H9 (cell line): ENCODE data around the gene HSPH1. TPM values are rescaled to one million over a fixed set of nuclear protein-coding genes. Genes with fewer than 3 reads are reported as not detected.

Experiments
- DNase-seq: peaks from one replicate; pipeline ENCODE4 v3.0.0-alpha.2; 2017
- H2AFZ ChIP-seq: one replicate; pipeline ENCODE4 v1.6.1; 2013; ENCODE audit warnings: mild to moderate bottlenecking, low read length, control low read depth, moderate library complexity
- H2AK5ac ChIP-seq: 2 replicates; pipeline ENCODE4 v1.6.1; 2013; ENCODE audit warnings: low read length, control low read depth, mixed read lengths; ENCODE audit not compliant: insufficient read length
- H2BK120ac ChIP-seq: one replicate; pipeline ENCODE4 v1.6.1; 2013; ENCODE audit warnings: low read depth, mild to moderate bottlenecking, low read length, control low read depth, inconsistent platforms; ENCODE audit not compliant: poor library complexity, severe bottlenecking
- H2BK12ac ChIP-seq: 2 replicates; pipeline ENCODE4 v1.6.1; 2013; ENCODE audit warnings: low read length, control low read depth, mixed read lengths, low read depth; ENCODE audit not compliant: insufficient read length
- H2BK15ac ChIP-seq: 2 replicates; pipeline ENCODE4 v1.6.1; 2013; ENCODE audit warnings: low read depth, low read length, control low read depth
- H2BK20ac ChIP-seq: one replicate; pipeline ENCODE4 v1.6.1; 2013; ENCODE audit warnings: low read depth, mild to moderate bottlenecking, low read length, control low read depth, inconsistent platforms; ENCODE audit not compliant: poor library complexity, severe bottlenecking
- H2BK5ac ChIP-seq: 2 replicates; pipeline ENCODE4 v1.6.1; 2013; ENCODE audit warnings: low read length, control low read depth, mixed read lengths; ENCODE audit not compliant: insufficient read length
- H3K14ac ChIP-seq: 2 replicates; pipeline ENCODE4 v1.6.1; 2013; ENCODE audit warnings: low read length, control low read depth; ENCODE audit not compliant: insufficient read depth
- H3K18ac ChIP-seq: 2 replicates; pipeline ENCODE4 v1.6.1; 2013; ENCODE audit warnings: low read depth, mild to moderate bottlenecking, mixed read lengths, low read length, control low read depth; ENCODE audit not compliant: insufficient read length
- H3K23ac ChIP-seq: 2 replicates; pipeline ENCODE4 v1.6.1; 2013; ENCODE audit warnings: low read length, control low read depth, mixed read lengths, low read depth; ENCODE audit not compliant: insufficient read length
- H3K23me2 ChIP-seq: 2 replicates; pipeline ENCODE4 v1.6.1; 2013; ENCODE audit warnings: low read depth, mild to moderate bottlenecking, mixed read lengths, low read length, control low read depth; ENCODE audit not compliant: insufficient read length, poor library complexity, severe bottlenecking
- H3K27ac ChIP-seq: 2 replicates; pipeline ENCODE4 v1.5.1; 2013; ENCODE audit warnings: low read length, control low read depth, mixed read lengths, low read depth; ENCODE audit not compliant: insufficient read length
- H3K27me3 ChIP-seq: 2 replicates; pipeline ENCODE4 v1.6.1; 2013; ENCODE audit warnings: low read length, control low read depth, inconsistent platforms; ENCODE audit not compliant: insufficient read depth
- H3K4ac ChIP-seq: 2 replicates; pipeline ENCODE4 v1.6.1; 2013; ENCODE audit warnings: low read depth, mild to moderate bottlenecking, control low read depth, inconsistent platforms, low read length, moderate library complexity
- H3K4me1 ChIP-seq: 2 replicates; pipeline ENCODE4 v1.6.1; 2013; ENCODE audit warnings: low read length, control low read depth, inconsistent platforms; ENCODE audit not compliant: insufficient read depth
- H3K4me2 ChIP-seq: 2 replicates; pipeline ENCODE4 v1.6.1; 2013; ENCODE audit warnings: low read length, control low read depth, mixed read lengths; ENCODE audit not compliant: insufficient read length, insufficient read depth
- H3K56ac ChIP-seq: 2 replicates; pipeline ENCODE4 v1.6.1; 2013; ENCODE audit warnings: low read depth, mild to moderate bottlenecking, mixed read lengths, low read length, control low read depth; ENCODE audit not compliant: insufficient read length
- H3K79me1 ChIP-seq: 2 replicates; pipeline ENCODE4 v1.6.1; 2013; ENCODE audit warnings: low read depth, mild to moderate bottlenecking, moderate library complexity, low read length, control low read depth, inconsistent platforms; ENCODE audit not compliant: insufficient read depth, poor library complexity, severe bottlenecking
- H3K79me2 ChIP-seq: 2 replicates; pipeline ENCODE4 v1.6.1; 2013; ENCODE audit warnings: low read length, control low read depth, inconsistent platforms; ENCODE audit not compliant: insufficient read depth
- H3K9ac ChIP-seq: 2 replicates; pipeline ENCODE4 v1.6.1; 2013; ENCODE audit warnings: low read length, control low read depth, mixed read lengths; ENCODE audit not compliant: insufficient read length; ENCODE audit errors: extremely low read depth
- H3K9me3 ChIP-seq: one replicate; pipeline ENCODE4 v1.6.1; 2013; ENCODE audit warnings: low read depth, low read length, inconsistent platforms; ENCODE audit not compliant: control insufficient read depth
- H3T11ph ChIP-seq: one replicate; pipeline ENCODE4 v1.6.1; 2013; ENCODE audit warnings: mild to moderate bottlenecking, low read length, control low read depth, inconsistent platforms
- H4K20me1 ChIP-seq: one replicate; pipeline ENCODE4 v1.6.1; 2013; ENCODE audit not compliant: control insufficient read depth, insufficient read length, insufficient read depth
- H4K5ac ChIP-seq: 2 replicates; pipeline ENCODE4 v1.6.1; 2013; ENCODE audit warnings: low read depth, mild to moderate bottlenecking, mixed read lengths, low read length, control low read depth; ENCODE audit not compliant: insufficient read length
- H4K8ac ChIP-seq: replicated peaks from 2 replicates; pipeline ENCODE4 v1.6.1; 2013; ENCODE audit warnings: low read length, control low read depth, mixed read lengths, low read depth; ENCODE audit not compliant: insufficient read length
- H4K91ac ChIP-seq: 2 replicates; pipeline ENCODE4 v1.6.1; 2013; ENCODE audit warnings: low read depth, mild to moderate bottlenecking, moderate library complexity, mixed read lengths, low read length, control low read depth; ENCODE audit not compliant: insufficient read length
- H3K27ac Mint-ChIP-seq, 3 experiments: 2 replicates in 2 of 3; 3 replicates in 1 of 3; pipeline ENCODE4 v1.8.0; 2020 to 2021; ENCODE audit warnings: mixed read lengths in 3 of 3, mild to moderate bottlenecking in 1 of 3, moderate library complexity in 1 of 3
- H3K27me3 Mint-ChIP-seq: 2 replicates; pipeline ENCODE4 v1.8.0; 2021; ENCODE audit warnings: low read depth, mild to moderate bottlenecking, moderate library complexity, mixed read lengths
- H3K36me3 Mint-ChIP-seq, 3 experiments: 2 replicates in 2 of 3; 3 replicates in 1 of 3; pipeline ENCODE4 v1.8.0; 2020 to 2021; ENCODE audit warnings: low read depth in 3 of 3, mixed read lengths in 3 of 3; ENCODE audit not compliant: insufficient read depth in 1 of 3
- H3K4me1 Mint-ChIP-seq, 2 experiments: 2 replicates each; pipeline ENCODE4 v1.8.0; 2020; ENCODE audit warnings: mixed read lengths in 2 of 2
- H3K4me3 Mint-ChIP-seq, 2 experiments: 2 replicates in 1 of 2; 3 replicates in 1 of 2; pipeline ENCODE4 v1.8.0; 2020 to 2021; ENCODE audit warnings: mild to moderate bottlenecking in 2 of 2, mixed read lengths in 2 of 2, moderate library complexity in 1 of 2
- H3K9me3 Mint-ChIP-seq, 2 experiments: 2 replicates in 1 of 2; 3 replicates in 1 of 2; pipeline ENCODE4 v1.8.0; 2020; ENCODE audit warnings: mild to moderate bottlenecking in 2 of 2, mixed read lengths in 2 of 2, moderate library complexity in 1 of 2
- WGBS: extraction: QIAGEN DNeasy Blood & Tissue Kit; methylation state at CpG from one replicate; pipeline ENCODE4 v1.1.7; 2013; ENCODE audit warnings: missing lambda C conversion rate, low lambda C conversion rate, mixed read lengths; ENCODE audit not compliant: insufficient read length; ENCODE audit errors: extremely low coverage; 5-methylcytosine and 5-hydroxymethylcytosine counted together
- total RNA-seq: library from RNA; stranded (reverse); gene quantifications from 2 replicates; pipeline ENCODE4 v1.2.1, GENCODE V29; 2021
- TF ChIP-seq, protein P1 (sequence below): fragments of 200-600 bp; sonication (generic); conservative IDR thresholded peaks from 3 replicates; pipeline ENCODE4 v1.8.0; 2021; ENCODE audit warnings: antibody characterized with exemption, mild to moderate bottlenecking

The HSPH1 gene
- total RNA-seq, 1 experiment from 2014 or later, result 141 TPM

DNA sequence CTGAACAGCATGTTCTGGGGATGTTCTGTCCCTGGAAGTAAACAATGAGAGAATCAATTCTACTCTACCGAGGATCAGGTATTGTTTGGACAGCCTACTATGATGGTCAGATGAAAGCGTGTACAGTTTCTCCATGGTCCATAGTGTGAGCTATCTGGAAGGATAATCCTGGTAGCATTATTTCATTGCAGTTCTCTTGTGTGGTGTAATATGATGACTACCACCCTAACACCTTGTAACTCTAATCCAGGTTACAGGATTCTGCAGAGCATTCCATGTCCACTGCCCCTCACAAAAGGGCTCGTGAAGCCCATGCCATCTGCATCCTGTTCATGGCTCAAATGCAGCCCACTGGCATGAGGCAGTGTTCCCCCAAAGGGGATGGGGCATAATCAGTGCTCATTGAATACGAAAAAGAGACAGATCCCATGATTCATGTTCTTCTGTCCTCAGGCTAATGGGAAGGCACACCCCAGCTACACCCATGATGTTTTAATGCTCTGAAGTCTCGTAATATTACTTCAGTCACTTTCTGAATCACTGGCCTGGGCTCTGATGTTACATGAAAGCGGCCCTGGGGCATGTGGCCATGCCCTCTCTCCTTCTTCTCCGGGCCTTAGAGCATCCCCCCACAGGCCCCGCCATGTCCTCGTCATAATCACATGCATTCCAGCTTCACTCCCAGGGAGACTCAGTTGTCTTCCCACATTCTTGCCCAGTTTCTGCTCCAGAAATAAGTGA, 68.4 kb downstream of the HSPH1 start:
- Histone ChIP-seq H3K4me1 (peaks cover 9% of the 10 kb centered on the region; the same call in 1 of the 2 replicates), H3K4ac (no peak overlapping the region), H3K27ac (no peak overlapping the region), H2AFZ (no peak overlapping the region), H3K27me3 (no peaks in the 10 kb centered on the region), H2BK120ac (no peak overlapping the region), H3K18ac (no peak overlapping the region), H4K91ac (no peak overlapping the region), H3K23me2 (no peaks in the 10 kb centered on the region), H3K9me3 (no peaks in the 10 kb centered on the region), H2BK5ac (no peak overlapping the region), H2BK20ac (no peak overlapping the region), H4K20me1 (no peaks in the 10 kb centered on the region), H3K79me2 (no peaks in the 10 kb centered on the region), H4K5ac (no peak overlapping the region), H3K14ac (no peak overlapping the region; the same call in 1 of the 2 replicates), H3K79me1 (no peaks in the 10 kb centered on the region), H2AK5ac (no peak overlapping the region), H2BK15ac (no peak overlapping the region), H3T11ph (no peak overlapping the region), H3K9ac (no peak overlapping the region), H3K4me2 (no peak overlapping the region), H2BK12ac (no peak overlapping the region), H4K8ac (no peak overlapping the region), H3K23ac (no peak overlapping the region), H3K56ac (no peak overlapping the region)
- TF ChIP-seq, protein P1, sequence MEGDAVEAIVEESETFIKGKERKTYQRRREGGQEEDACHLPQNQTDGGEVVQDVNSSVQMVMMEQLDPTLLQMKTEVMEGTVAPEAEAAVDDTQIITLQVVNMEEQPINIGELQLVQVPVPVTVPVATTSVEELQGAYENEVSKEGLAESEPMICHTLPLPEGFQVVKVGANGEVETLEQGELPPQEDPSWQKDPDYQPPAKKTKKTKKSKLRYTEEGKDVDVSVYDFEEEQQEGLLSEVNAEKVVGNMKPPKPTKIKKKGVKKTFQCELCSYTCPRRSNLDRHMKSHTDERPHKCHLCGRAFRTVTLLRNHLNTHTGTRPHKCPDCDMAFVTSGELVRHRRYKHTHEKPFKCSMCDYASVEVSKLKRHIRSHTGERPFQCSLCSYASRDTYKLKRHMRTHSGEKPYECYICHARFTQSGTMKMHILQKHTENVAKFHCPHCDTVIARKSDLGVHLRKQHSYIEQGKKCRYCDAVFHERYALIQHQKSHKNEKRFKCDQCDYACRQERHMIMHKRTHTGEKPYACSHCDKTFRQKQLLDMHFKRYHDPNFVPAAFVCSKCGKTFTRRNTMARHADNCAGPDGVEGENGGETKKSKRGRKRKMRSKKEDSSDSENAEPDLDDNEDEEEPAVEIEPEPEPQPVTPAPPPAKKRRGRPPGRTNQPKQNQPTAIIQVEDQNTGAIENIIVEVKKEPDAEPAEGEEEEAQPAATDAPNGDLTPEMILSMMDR, result no peak
- Mint-ChIP-seq H3K36me3 (no peaks in the 10 kb centered on the region; a peak in 1 of 7 replicates), H3K27me3 (peaks cover 5% of the 10 kb centered on the region), H3K27ac (no peak overlapping the region), H3K9me3 (no peaks in the 10 kb centered on the region), H3K4me3 (no peak overlapping the region), H3K4me1 (peaks cover 32% of the 10 kb centered on the region in 2 experiments)
- no CpG with 5 or more reads among the region's 9 CpGs for WGBS
- DNase-seq, result no peak
